Peyer's patch (tissue), 4 donors: Measurements from ENCODE around the gene DDX28. TPM values are rescaled to one million over a fixed set of nuclear protein-coding genes. Genes with fewer than 3 reads are reported as not detected.
"Not testable (repeated sequence)": the region's sequence is repeated elsewhere in the genome, so short reads cannot be mapped to it uniquely, and the experiment has no call there.

Experiments used
- DNase-seq, 3 donors: peaks; one replicate each; pipeline ENCODE4 v3.0.0-alpha.2; 2017 to 2019
- H3K27ac ChIP-seq, 4 donors: fragments of 200-600 bp; sonication (generic); one replicate each; pipeline ENCODE4 v1.5.1; 2016 to 2019
- H3K27me3 ChIP-seq, 2 donors: fragments of 200-600 bp; sonication (generic); one replicate each; pipeline ENCODE4 v1.5.1; 2019
- H3K36me3 ChIP-seq, 3 donors: fragments of 200-600 bp; sonication (generic); one replicate each; pipeline ENCODE4 v1.5.1; 2016 to 2019
- H3K4me1 ChIP-seq, 4 donors: fragments of 200-600 bp; sonication (generic); one replicate each; pipeline ENCODE4 v1.5.1; 2016 to 2019
- H3K4me3 ChIP-seq, 4 donors: fragments of 200-600 bp; sonication (generic); 1 replicate in 3 of 4; 2 replicates in 1 of 4; pipeline ENCODE4 v1.5.1; 2016 to 2019; ENCODE audit warnings: mild to moderate bottlenecking in 1 of 4
- H3K9me3 ChIP-seq, 4 donors: fragments of 200-600 bp; sonication (generic); one replicate each; pipeline ENCODE4 v1.5.1; 2016 to 2019; ENCODE audit warnings: mild to moderate bottlenecking in 1 of 4
- CTCF ChIP-seq, 6 experiments: fragments of 450-650 bp in 4 of 6; fragments of 200-600 bp in 2 of 6; sonication (generic) in 1 of 6; IDR thresholded peaks; one replicate each; pipeline ENCODE4 v1.5.1; 2017 to 2019; ENCODE audit warnings: antibody characterized with exemption in 6 of 6, mild to moderate bottlenecking in 3 of 6, moderate library complexity in 1 of 6
- POLR2A ChIP-seq, 2 donors: fragments of 450-650 bp; IDR thresholded peaks; one replicate each; pipeline ENCODE4 v1.5.1; 2017; ENCODE audit warnings: antibody characterized with exemption in 2 of 2, mild to moderate bottlenecking in 2 of 2, moderate library complexity in 2 of 2
- total RNA-seq, 4 donors: library from RNA; depleted of rRNA; stranded (reverse); fragments of >200 nt; gene quantifications; one replicate each; pipeline ENCODE4 v1.1.0, GENCODE V29; 2016

The DDX28 gene
- total RNA-seq, 4 donors from 2014 or later, result 3.4 to 6.7 (median 4.1) TPM

GRCh38 chr16:67996666-67997065 lies 26.4 kb downstream of the DDX28 start:
- no peaks in the 10 kb centered on the region for H3K9me3 ChIP-seq
- H3K36me3 ChIP-seq, result no peaks in the 10 kb centered on the region
- H3K4me1 ChIP-seq, result peaks cover 3 to 30% (median 11%) of the 10 kb centered on the region in 4 donors
- TF ChIP-seq POLR2A (IDR thresholded peaks at IDR 0.05), result no peak
- TF ChIP-seq CTCF (IDR thresholded peaks at IDR 0.05), result no peak
- H3K4me3 ChIP-seq, result no peak overlapping the region
- no peak for DNase-seq
- H3K27ac ChIP-seq, result no peak overlapping the region
- no peaks in the 10 kb centered on the region for H3K27me3 ChIP-seq

- Histone ChIP-seq H3K4me1 (peaks cover 3 to 27% (median 11%) of the 10 kb centered on the region in 4 donors), H3K27me3 (no peaks in the 10 kb centered on the region), H3K4me3 (no peak overlapping the region), H3K36me3 (no peaks in the 10 kb centered on the region), H3K27ac (peak overlapping the region in 2 of 4 donors; percentile 41 to 74), H3K9me3 (no peaks in the 10 kb centered on the region)
- TF ChIP-seq POLR2A (IDR thresholded peaks at IDR 0.05), result no peak
- TF ChIP-seq CTCF (IDR thresholded peaks at IDR 0.05), result no peak
- DNase-seq, result no peak
Observed at GRCh38 chr16:67995423-67995822, 27.6 kb downstream of the DDX28 start.

- peaks cover 3 to 19% (median 11%) of the 10 kb centered on the region in 4 donors for H3K4me1 ChIP-seq
- peak overlapping the region; percentile 36 to 81 (median 72) for H3K27ac ChIP-seq
- H3K4me3 ChIP-seq, result peak overlapping the region in 2 of 4 donors; percentile 13 to 45
- H3K27me3 ChIP-seq, H3K9me3 ChIP-seq, H3K36me3 ChIP-seq, DNase-seq: not testable (repeated sequence)
Observed at GRCh38 chr16:67994040-67994408, 29.0 kb downstream of the DDX28 start.

GRCh38 chr16:67993207-67994039 lies 29.6 kb downstream of the DDX28 start:
- H3K36me3 ChIP-seq, result no peaks in the 10 kb centered on the region
- peak overlapping the region; percentile 36 to 81 (median 72) for H3K27ac ChIP-seq
- peaks cover 3 to 19% (median 11%) of the 10 kb centered on the region in 4 donors for H3K4me1 ChIP-seq
- no peaks in the 10 kb centered on the region for H3K27me3 ChIP-seq
- peak; percentile 85 to 94 (median 86) for DNase-seq
- H3K4me3 ChIP-seq, result peak overlapping the region in 3 of 4 donors; percentile 13 to 51 (median 45)
- TF ChIP-seq POLR2A (IDR thresholded peaks at IDR 0.05) (peak in 1 of 2 donors; percentile 42), CTCF (IDR thresholded peaks at IDR 0.05) (peak; percentile 96 to 99 (median 98))
- H3K9me3 ChIP-seq, result no peaks in the 10 kb centered on the region

GRCh38 chr16:67992661-67993206 lies 30.3 kb downstream of the DDX28 start:
- no peak for DNase-seq
- H3K36me3 ChIP-seq, result no peaks in the 10 kb centered on the region
- H3K27me3 ChIP-seq, result no peaks in the 10 kb centered on the region
- peak overlapping the region in 2 of 4 donors; percentile 13 to 51 for H3K4me3 ChIP-seq
- peaks cover 3 to 19% (median 8%) of the 10 kb centered on the region in 4 donors for H3K4me1 ChIP-seq
- peak overlapping the region; percentile 36 to 81 (median 72) for H3K27ac ChIP-seq
- TF ChIP-seq CTCF (IDR thresholded peaks at IDR 0.05), result no peak
- no peak for TF ChIP-seq POLR2A (IDR thresholded peaks at IDR 0.05)
- H3K9me3 ChIP-seq, result no peaks in the 10 kb centered on the region

GRCh38 chr16:67990018-67990386 lies 33.0 kb downstream of the DDX28 start:
- DNase-seq, result no peak
- Histone ChIP-seq H3K9me3 (no peaks in the 10 kb centered on the region), H3K27me3 (no peaks in the 10 kb centered on the region), H3K4me3 (no peak overlapping the region), H3K4me1 (peaks cover 3 to 12% (median 10%) of the 10 kb centered on the region in 4 donors), H3K27ac (no peak overlapping the region), H3K36me3 (no peaks in the 10 kb centered on the region)
- TF ChIP-seq POLR2A (IDR thresholded peaks at IDR 0.05) (no peak), CTCF (IDR thresholded peaks at IDR 0.05) (no peak)
